Renal cortical epithelial cell (primary cell): Measurements from ENCODE around the gene PSMD13. TPM values are rescaled to one million over a fixed set of nuclear protein-coding genes. Genes with fewer than 3 reads are reported as not detected.

ENCODE experiments used
- DNase-seq: peaks from one replicate; pipeline ENCODE4 v3.0.0-alpha.2; 2011; ENCODE audit warnings: low read depth
- total RNA-seq: library from RNA; depleted of rRNA; stranded (reverse); fragments of >200 nt; gene quantifications from 2 replicates; pipeline ENCODE4 v1.2.3, GENCODE V29; 2014

The PSMD13 gene
- total RNA-seq, 1 donor from 2014 or later, result 74.2 TPM

GRCh38 chr11:299081-299891 is 62.5 kb downstream of the PSMD13 start, which contains the start of gene IFITM5:
TSS of gene IFITM5 (minus strand) at chr11:299526. CDS start at chr11:299490, 36 bp downstream.
- DNase-seq, result no peak

GRCh38 chr11:299951-300735 is 63.4 kb downstream of the PSMD13 start:
- no peak for DNase-seq

Other genes starting within 250 kb of the PSMD13 start
- gene SCGB1C1, start 43.9 kb upstream of the PSMD13 start, total RNA-seq, result 0.55 TPM in 1 of 2 replicates, not detected in the other
- 18.9 and 23.7 TPM in 2 replicates for gene BET1L, start 29.6 kb upstream of the PSMD13 start, total RNA-seq
- 144 and 162 TPM in 2 replicates for gene RIC8A, start 29.3 kb upstream of the PSMD13 start, total RNA-seq
- gene SIRT3, start 634 bp upstream of the PSMD13 start, total RNA-seq, result 4.3 and 10.0 TPM in 2 replicates
- gene NLRP6, start 41.4 kb downstream of the PSMD13 start, total RNA-seq, result not detected in 2 replicates
- 8.8 and 12.9 TPM in 2 replicates for gene PGGHG, start 52.1 kb downstream of the PSMD13 start, total RNA-seq
- not detected in 2 replicates for gene IFITM5, start 62.5 kb downstream of the PSMD13 start, total RNA-seq
- 13.5 and 126 TPM in 2 replicates for gene IFITM2, start 70.8 kb downstream of the PSMD13 start, total RNA-seq
- gene IFITM1, start 77.1 kb downstream of the PSMD13 start, total RNA-seq, result 7.6 and 53.5 TPM in 2 replicates
- 14.9 and 70.2 TPM in 2 replicates for gene IFITM3, start 83.9 kb downstream of the PSMD13 start, total RNA-seq
- 4.0 and 4.5 TPM in 2 replicates for gene B4GALNT4, start 132.5 kb downstream of the PSMD13 start, total RNA-seq
- 1.7 and 13.7 TPM in 2 replicates for gene PKP3, start 157.2 kb downstream of the PSMD13 start, total RNA-seq
- gene SIGIRR, start 178.0 kb downstream of the PSMD13 start, total RNA-seq, result 5.4 and 41.5 TPM in 2 replicates
- gene ANO9, start 205.0 kb downstream of the PSMD13 start, total RNA-seq, result 9.2 and 10.8 TPM in 2 replicates
- gene PTDSS2, start 213.3 kb downstream of the PSMD13 start, total RNA-seq, result 25.9 and 40.7 TPM in 2 replicates